Pulmonary artery endothelial cell (primary cell): Measurements from ENCODE around the gene ABCC4. TPM values are rescaled to one million over a fixed set of nuclear protein-coding genes. Genes with fewer than 3 reads are reported as not detected.
"Not testable (repeated sequence)": the region's sequence is repeated elsewhere in the genome, so short reads cannot be mapped to it uniquely, and the experiment has no call there.

Experiments used
- DNase-seq: peaks from one replicate; pipeline ENCODE4 v3.0.0-alpha.2; 2011; ENCODE audit warnings: low read depth, low spot score
- total RNA-seq: library from RNA; depleted of rRNA; stranded (reverse); fragments of >200 nt; gene quantifications from 2 replicates; pipeline ENCODE4 v1.2.3, GENCODE V29; 2014

Gene ABCC4
- total RNA-seq, 1 donor from 2014 or later: 32.4 TPM

GRCh38 chr13:95298169-95298965 lies 2.9 kb downstream of the ABCC4 start:
- no peak for DNase-seq

- no peak for DNase-seq
These were observed 4.8 kb downstream of the ABCC4 start for GRCh38 chr13:95296326-95296925.

GRCh38 chr13:95295026-95295425 lies 6.2 kb downstream of the ABCC4 start:
- DNase-seq: no peak

GRCh38 chr13:95292622-95293021 lies 8.6 kb downstream of the ABCC4 start:
- DNase-seq: no peak

- not testable (repeated sequence) for DNase-seq
These were observed 11.3 kb downstream of the ABCC4 start for GRCh38 chr13:95289901-95290300.

- no peak for DNase-seq
These were observed 12.2 kb downstream of the ABCC4 start for GRCh38 chr13:95289020-95289444.

- no peak for DNase-seq
These were observed 16.8 kb downstream of the ABCC4 start for GRCh38 chr13:95284436-95284835.

- no peak for DNase-seq
These were observed 22.2 kb downstream of the ABCC4 start for GRCh38 chr13:95279016-95279415.

- DNase-seq: no peak
These were observed 25.2 kb downstream of the ABCC4 start for GRCh38 chr13:95276037-95276505.

GRCh38 chr13:95275322-95276036 lies 25.8 kb downstream of the ABCC4 start:
- DNase-seq: no peak

- DNase-seq: not testable (repeated sequence)
These were observed 27.6 kb downstream of the ABCC4 start for GRCh38 chr13:95273592-95274132.

- DNase-seq: not testable (repeated sequence)
These were observed 29.2 kb downstream of the ABCC4 start for GRCh38 chr13:95272076-95272475.

- DNase-seq: no peak
These were observed 31.5 kb downstream of the ABCC4 start for GRCh38 chr13:95269756-95270155.

GRCh38 chr13:95268343-95269065 lies 32.7 kb downstream of the ABCC4 start:
- not testable (repeated sequence) for DNase-seq

GRCh38 chr13:95267662-95268342 lies 33.4 kb downstream of the ABCC4 start:
- no peak for DNase-seq

- no peak for DNase-seq
These were observed 37.0 kb downstream of the ABCC4 start for GRCh38 chr13:95264225-95264624.

- no peak for DNase-seq
These were observed 38.3 kb downstream of the ABCC4 start for GRCh38 chr13:95262837-95263384.

GRCh38 chr13:95261956-95262355 lies 39.3 kb downstream of the ABCC4 start:
- no peak for DNase-seq

GRCh38 chr13:95260031-95260525 lies 41.2 kb downstream of the ABCC4 start:
- DNase-seq: no peak

GRCh38 chr13:95258619-95259194 lies 42.5 kb downstream of the ABCC4 start:
- DNase-seq: no peak
